ENCODE results near the gene POLG2.

Gene POLG2

GRCh38 chr17:64496786-64497564, at the start of gene POLG2:
Gene POLG2, minus strand, starts transcription at chr17:64497054. Its CDS starts 86 bp downstream, at chr17:64496968.
- DNase-seq: peak; percentile 82

- DNase-seq: no peak
Measured at GRCh38 chr17:64544742-64545141, 47.9 kb upstream of the POLG2 start.

- DNase-seq: no peak
Measured at GRCh38 chr17:64540118-64540776, 43.4 kb upstream of the POLG2 start.

GRCh38 chr17:64538508-64539130, 41.8 kb upstream of the POLG2 start:
- DNase-seq: no peak

GRCh38 chr17:64537488-64537887, 40.6 kb upstream of the POLG2 start:
- no peak for DNase-seq

- DNase-seq: no peak
Measured at GRCh38 chr17:64536913-64537312, 40.1 kb upstream of the POLG2 start.

- DNase-seq: no peak
Measured at GRCh38 chr17:64535357-64535756, 38.5 kb upstream of the POLG2 start.

GRCh38 chr17:64534187-64534586, 37.3 kb upstream of the POLG2 start:
- no peak for DNase-seq

GRCh38 chr17:64533784-64534183, 36.9 kb upstream of the POLG2 start:
- no peak for DNase-seq

GRCh38 chr17:64532409-64532808, 35.6 kb upstream of the POLG2 start:
- no peak for DNase-seq

GRCh38 chr17:64531955-64532371, 35.1 kb upstream of the POLG2 start:
- DNase-seq: no peak

GRCh38 chr17:64529221-64529620, 32.4 kb upstream of the POLG2 start:
- DNase-seq: no peak

- no peak for DNase-seq
Measured at GRCh38 chr17:64527914-64528313, 31.1 kb upstream of the POLG2 start.

GRCh38 chr17:64520359-64520758, 23.5 kb upstream of the POLG2 start:
- DNase-seq: no peak

GRCh38 chr17:64519601-64520000, 22.7 kb upstream of the POLG2 start:
- DNase-seq: no peak

GRCh38 chr17:64515829-64516228, 19.0 kb upstream of the POLG2 start:
- no peak for DNase-seq

- no peak for DNase-seq
Measured at GRCh38 chr17:64515419-64515818, 18.6 kb upstream of the POLG2 start.

- no peak for DNase-seq
Measured at GRCh38 chr17:64509179-64509578, 12.3 kb upstream of the POLG2 start.

GRCh38 chr17:64508683-64509082, 11.8 kb upstream of the POLG2 start:
- no peak for DNase-seq

GRCh38 chr17:64507413-64507782, 10.5 kb upstream of the POLG2 start:
- DNase-seq: peak; percentile 55

- peak; percentile 96 for DNase-seq
Measured at GRCh38 chr17:64506576-64507412, 9.9 kb upstream of the POLG2 start, which contains the start of gene CEP95. Gene CEP95, plus strand, starts transcription at chr17:64506977. Its CDS starts 121 bp downstream, at chr17:64507098.

GRCh38 chr17:64506201-64506575, 9.3 kb upstream of the POLG2 start, which contains the start of gene DDX5:
Gene DDX5, minus strand, starts transcription at chr17:64506289. Its CDS starts 170 bp downstream, at chr17:64506119.
- DNase-seq: peak; percentile 96

Measured in NCI-H446 treated with DMSO at 0.1 percent for 48 hours (cell line).